ENCODE measurements around the gene RGS19.

RGS19 gene

DNA sequence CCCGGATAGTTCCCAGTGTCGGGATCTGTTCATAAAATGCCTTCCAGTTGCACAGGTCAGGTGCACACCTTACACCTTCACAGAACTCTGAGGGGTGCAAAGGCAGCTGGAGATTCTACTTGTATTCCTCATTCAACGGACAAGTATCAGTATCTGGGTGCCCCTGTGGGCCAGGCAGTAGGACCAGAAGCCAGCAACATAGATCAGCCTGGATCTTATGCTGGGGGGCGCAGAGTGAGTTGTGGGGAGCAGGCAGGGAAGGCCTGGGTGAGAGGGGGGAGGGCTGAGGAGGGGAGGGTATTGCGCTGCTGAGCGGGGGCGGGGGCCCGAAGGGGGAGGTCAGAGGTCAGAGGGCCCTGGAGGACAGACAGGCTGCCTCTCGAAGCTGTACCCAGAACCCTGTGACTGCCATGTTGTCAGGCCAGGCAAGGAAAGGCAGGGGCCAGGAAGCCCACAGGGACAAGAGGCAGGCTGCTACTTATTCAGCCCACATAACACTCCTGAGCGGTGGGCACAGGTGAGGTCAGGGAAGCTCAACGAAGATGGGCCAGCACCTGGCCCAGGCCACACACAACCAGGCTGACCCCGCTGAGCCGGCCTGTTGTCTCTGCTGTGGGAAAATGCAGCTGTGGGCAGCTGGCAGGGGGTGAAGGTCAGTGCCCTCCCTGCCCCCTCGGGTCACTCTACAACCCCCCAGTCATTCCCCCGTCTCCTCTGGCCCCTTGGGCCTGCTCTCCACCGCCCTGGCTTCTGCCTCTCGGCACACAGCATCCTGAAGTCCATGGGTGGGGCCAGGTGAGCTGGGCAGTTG, 1.7 kb upstream of the RGS19 start:
- no peak overlapping the region for H3K4me3 ChIP-seq (ENCODE audit: low read depth, low read length)

DNA sequence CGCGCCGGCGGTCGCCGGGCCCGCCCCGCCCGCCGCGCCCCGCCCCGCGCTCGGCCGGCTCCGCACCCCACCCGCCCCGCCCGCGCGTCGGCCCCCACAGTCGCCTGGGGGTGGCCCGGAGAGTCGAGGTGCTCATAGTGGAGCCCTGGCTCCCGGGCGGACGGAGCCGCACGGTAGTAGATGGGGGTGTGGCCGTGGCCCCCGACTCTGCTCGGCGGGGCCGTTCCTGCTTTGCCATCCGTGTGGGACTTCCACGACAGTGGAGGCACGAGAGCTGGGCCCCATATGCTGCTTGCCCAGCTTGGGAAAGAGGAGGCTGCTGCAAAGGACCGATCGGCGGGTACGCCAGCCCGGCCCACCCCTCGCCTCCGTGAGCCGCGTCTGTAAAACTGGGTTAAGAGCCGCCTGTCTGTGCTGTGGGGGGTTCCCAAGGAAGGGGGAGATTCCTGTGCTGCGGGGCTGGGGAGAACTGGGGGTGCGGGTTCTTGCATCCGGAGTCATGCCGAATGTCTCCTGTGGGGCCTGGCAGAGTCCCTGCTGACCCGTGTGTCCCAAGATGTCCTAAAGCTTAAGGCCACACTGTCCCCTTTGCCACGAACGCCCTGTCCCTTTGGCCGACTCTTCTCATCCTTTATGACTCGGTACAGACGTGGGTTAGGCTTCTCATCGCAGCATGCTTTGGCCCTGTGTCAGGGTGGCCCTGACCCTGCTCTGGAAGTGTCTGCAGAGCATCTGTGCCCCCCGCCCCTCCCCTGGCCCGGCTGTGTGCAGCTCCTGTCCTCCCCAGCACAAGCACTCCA, 895 bp upstream of the RGS19 start, which contains the start of gene OPRL1:
TSS of gene OPRL1 (plus strand) at position 70 of the 800 bp plus-strand sequence. CDS start 12,639 bp downstream, outside the sequence.
- peak; percentile 22 for DNase-seq (ENCODE audit: low read depth, low spot score)
- H3K4me3 ChIP-seq (ENCODE audit: low read depth, low read length) = peak within 1 kb of the TSS; percentile 63
- TF ChIP-seq, protein P1, sequence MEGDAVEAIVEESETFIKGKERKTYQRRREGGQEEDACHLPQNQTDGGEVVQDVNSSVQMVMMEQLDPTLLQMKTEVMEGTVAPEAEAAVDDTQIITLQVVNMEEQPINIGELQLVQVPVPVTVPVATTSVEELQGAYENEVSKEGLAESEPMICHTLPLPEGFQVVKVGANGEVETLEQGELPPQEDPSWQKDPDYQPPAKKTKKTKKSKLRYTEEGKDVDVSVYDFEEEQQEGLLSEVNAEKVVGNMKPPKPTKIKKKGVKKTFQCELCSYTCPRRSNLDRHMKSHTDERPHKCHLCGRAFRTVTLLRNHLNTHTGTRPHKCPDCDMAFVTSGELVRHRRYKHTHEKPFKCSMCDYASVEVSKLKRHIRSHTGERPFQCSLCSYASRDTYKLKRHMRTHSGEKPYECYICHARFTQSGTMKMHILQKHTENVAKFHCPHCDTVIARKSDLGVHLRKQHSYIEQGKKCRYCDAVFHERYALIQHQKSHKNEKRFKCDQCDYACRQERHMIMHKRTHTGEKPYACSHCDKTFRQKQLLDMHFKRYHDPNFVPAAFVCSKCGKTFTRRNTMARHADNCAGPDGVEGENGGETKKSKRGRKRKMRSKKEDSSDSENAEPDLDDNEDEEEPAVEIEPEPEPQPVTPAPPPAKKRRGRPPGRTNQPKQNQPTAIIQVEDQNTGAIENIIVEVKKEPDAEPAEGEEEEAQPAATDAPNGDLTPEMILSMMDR (IDR thresholded peaks at IDR 0.05; ENCODE audit: low read depth, low read length) = no peak
- in situ Hi-C loops (cut with HindIII; ENCODE audit: low sequenced_read_pairs) = no loop called here

More for the DNA sequence above, 1.7 kb upstream of the RGS19 start:
- no peak for DNase-seq (ENCODE audit: low read depth, low spot score)
- TF ChIP-seq, protein P1 (IDR thresholded peaks at IDR 0.05; ENCODE audit: low read depth, low read length) = no peak
- in situ Hi-C loops (cut with HindIII; ENCODE audit: low sequenced_read_pairs) = no loop called here

DNA sequence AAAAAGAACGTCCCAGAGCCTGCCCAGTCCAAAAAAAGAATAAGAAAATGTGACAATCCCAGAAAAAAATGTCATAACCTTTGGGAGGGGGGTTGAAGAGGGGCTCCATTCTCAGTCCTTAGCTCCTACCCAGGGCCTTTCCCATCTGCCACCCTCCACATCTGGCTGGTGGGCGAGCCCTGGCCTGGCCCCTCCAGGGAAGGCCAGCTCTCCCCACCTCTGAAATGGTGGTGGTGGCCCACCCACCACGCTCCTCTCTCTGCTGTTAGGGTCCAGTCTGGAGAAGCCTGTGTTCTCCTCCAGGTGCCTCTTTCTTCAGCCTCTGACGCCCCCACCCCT, 415 bp downstream of the RGS19 start:
- peak overlapping the region; percentile 63 for H3K4me3 ChIP-seq (ENCODE audit: low read depth, low read length)
- TF ChIP-seq, protein P1 (IDR thresholded peaks at IDR 0.05; ENCODE audit: low read depth, low read length) = no peak
- in situ Hi-C loops (cut with HindIII; ENCODE audit: low sequenced_read_pairs) = no loop called here
- no peak for DNase-seq (ENCODE audit: low read depth, low spot score)

DNA sequence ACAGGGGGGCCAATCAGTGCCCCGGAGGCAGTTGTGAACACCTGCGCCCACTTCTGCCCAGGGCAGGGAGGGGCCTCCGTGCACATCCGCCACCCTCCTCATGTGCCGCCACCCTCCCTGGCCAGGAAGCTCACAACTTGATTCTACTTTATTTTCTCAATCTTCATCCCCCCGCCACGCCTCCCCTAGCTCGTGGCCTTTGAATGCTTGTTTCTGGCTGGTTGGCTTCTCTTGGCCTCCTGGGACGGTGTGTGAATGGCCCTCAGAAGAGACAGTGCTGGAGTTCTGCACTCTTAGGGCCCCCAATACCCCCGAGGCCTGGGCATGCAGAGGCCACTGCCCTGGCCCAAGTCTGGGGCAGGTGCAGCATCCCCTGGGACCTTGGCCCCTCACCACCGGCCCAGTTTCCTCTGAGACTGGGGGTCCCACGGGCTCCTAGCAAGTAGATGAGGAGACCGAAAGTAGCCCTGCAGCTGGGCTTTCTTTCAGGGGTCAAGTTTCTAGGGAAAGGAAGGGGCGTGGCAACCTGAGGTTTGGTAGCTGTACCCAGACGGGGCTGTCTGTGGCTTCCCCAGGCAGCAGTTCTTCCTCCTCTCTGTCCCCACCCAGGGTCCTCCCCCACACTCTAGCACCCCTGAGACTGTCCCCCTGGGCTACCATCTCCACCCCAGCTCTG, 1.3 kb downstream of the RGS19 start:
- DNase-seq (ENCODE audit: low read depth, low spot score) = no peak
- peak overlapping the region; percentile 63 for H3K4me3 ChIP-seq (ENCODE audit: low read depth, low read length)
- TF ChIP-seq, protein P1 (IDR thresholded peaks at IDR 0.05; ENCODE audit: low read depth, low read length) = no peak
- in situ Hi-C loops (cut with HindIII; ENCODE audit: low sequenced_read_pairs) = no loop called here

DNA sequence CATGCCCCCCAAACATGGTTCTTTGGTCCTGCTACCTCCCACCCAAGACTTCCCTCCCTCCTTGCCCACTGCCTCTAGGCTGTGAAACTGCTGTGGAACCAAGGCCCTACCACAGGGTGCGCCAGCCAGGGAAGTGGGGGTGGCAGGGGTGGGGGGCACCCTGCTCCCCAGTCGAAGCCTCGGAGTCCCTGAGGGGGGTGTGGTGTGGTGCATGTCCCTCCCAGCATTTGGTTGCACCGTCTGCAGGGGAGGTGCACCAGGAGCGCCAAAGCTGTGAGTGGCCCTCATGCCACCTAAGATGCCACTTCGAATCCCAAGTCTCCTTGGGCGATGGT, 1.8 kb downstream of the RGS19 start:
- TF ChIP-seq, protein P1 (IDR thresholded peaks at IDR 0.05; ENCODE audit: low read depth, low read length) = no peak
- no peak overlapping the region for H3K4me3 ChIP-seq (ENCODE audit: low read depth, low read length)
- in situ Hi-C loops (cut with HindIII; ENCODE audit: low sequenced_read_pairs) = no loop called here
- no peak for DNase-seq (ENCODE audit: low read depth, low spot score)

DNA sequence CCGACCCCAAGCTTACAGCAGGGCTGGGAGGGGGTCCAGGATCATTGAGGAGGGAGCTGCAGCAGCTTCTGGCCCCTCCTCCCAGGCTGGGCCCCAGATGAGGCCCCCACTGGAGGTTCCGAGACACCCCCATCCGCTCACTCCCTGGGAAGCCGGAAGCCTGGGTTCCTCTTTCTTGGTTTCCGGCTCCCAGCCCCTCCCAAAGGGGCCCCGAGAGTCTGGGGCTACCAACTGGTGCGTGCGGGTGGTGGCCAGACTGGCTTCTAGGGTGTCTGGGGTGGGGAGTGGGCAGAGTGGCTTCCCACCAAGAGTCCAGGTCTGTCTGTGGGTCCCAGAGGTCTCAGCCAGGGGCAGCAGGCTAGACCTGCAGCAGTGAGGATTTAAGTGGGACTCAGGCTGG, 2.2 kb downstream of the RGS19 start:
- in situ Hi-C loops (cut with HindIII; ENCODE audit: low sequenced_read_pairs) = no loop called here
- no peak overlapping the region for H3K4me3 ChIP-seq (ENCODE audit: low read depth, low read length)
- TF ChIP-seq, protein P1 (IDR thresholded peaks at IDR 0.05; ENCODE audit: low read depth, low read length) = no peak
- DNase-seq (ENCODE audit: low read depth, low spot score) = no peak
